ENCODE measurements around the gene EHD1. TPM values are rescaled to one million over a fixed set of nuclear protein-coding genes. Genes with fewer than 3 reads are reported as not detected.

EHD1 gene
- total RNA-seq, 5 donors from 2014 or later (not counting 1 experiment from before 2014, with no cell fraction given): 126 to 286 (median 269) TPM

Other genes starting within 250 kb of the EHD1 start
- gene NRXN2, start 155.4 kb downstream of the EHD1 start, total RNA-seq: under 1 TPM in 3 of 5 donors, not detected in 2; 0.43 to 0.70 (median 0.47) TPM
- 100 to 1,000 TPM; 574 to 767 (median 656) TPM for gene RASGRP2, start 134.5 kb downstream of the EHD1 start, total RNA-seq
- gene PYGM, start 118.6 kb downstream of the EHD1 start, total RNA-seq: 10 to 100 TPM in 1 of 5 donors, 1 to 10 TPM in 4; 7.4 to 34.7 (median 8.5) TPM
- 1,000 to 10,000 TPM in 2 of 5 donors, 100 to 1,000 TPM in 3; 670 to 1,510 (median 732) TPM for gene SF1, start 100.1 kb downstream of the EHD1 start, total RNA-seq
- gene MAP4K2, start 75.4 kb downstream of the EHD1 start, total RNA-seq: 100 to 1,000 TPM in 3 of 5 donors, 10 to 100 TPM in 2; 80.9 to 131 (median 102) TPM
- gene MEN1, start 68.1 kb downstream of the EHD1 start, total RNA-seq: 10 to 100 TPM; 31.7 to 62.0 (median 49.6) TPM
- 10 to 100 TPM in 1 of 5 donors, 1 to 10 TPM in 4; 7.4 to 10.5 (median 9.1) TPM for gene CDC42BPG, start 34.0 kb downstream of the EHD1 start, total RNA-seq
- 100 to 1,000 TPM in 1 of 5 donors, 10 to 100 TPM in 4; 50.9 to 165 (median 55.4) TPM for gene ATG2A, start 38.6 kb upstream of the EHD1 start, total RNA-seq
- 10 to 100 TPM; 15.3 to 25.4 (median 17.2) TPM for gene PPP2R5B, start 46.1 kb upstream of the EHD1 start, total RNA-seq
- gene GPHA2, start 57.3 kb upstream of the EHD1 start, total RNA-seq: under 1 TPM in 1 of 5 donors, not detected in 4; 0.90 TPM
- 1 to 10 TPM in 1 of 5 donors, under 1 TPM in 3, not detected in 1; 0.44 to 1.8 (median 0.82) TPM for gene MAJIN, start 93.5 kb upstream of the EHD1 start, total RNA-seq
- under 1 TPM in 2 of 5 donors, not detected in 3; 0.09 to 0.26 TPM for gene BATF2, start 118.3 kb upstream of the EHD1 start, total RNA-seq
- gene ARL2, start 135.5 kb upstream of the EHD1 start, total RNA-seq: 10 to 100 TPM; 19.7 to 44.3 (median 39.5) TPM
- 10 to 100 TPM; 19.6 to 28.6 (median 25.4) TPM for gene SNX15, start 148.8 kb upstream of the EHD1 start, total RNA-seq
- 10 to 100 TPM in 3 of 5 donors, 1 to 10 TPM in 2; 3.1 to 16.9 (median 14.5) TPM for gene SAC3D1, start 162.6 kb upstream of the EHD1 start, total RNA-seq
- gene NAALADL1, start 179.9 kb upstream of the EHD1 start, total RNA-seq: 10 to 100 TPM; 10.2 to 30.1 (median 26.1) TPM
- 1 to 10 TPM; 1.2 to 4.2 (median 1.7) TPM for gene CDCA5, start 205.4 kb upstream of the EHD1 start, total RNA-seq
- 10 to 100 TPM; 36.5 to 51.8 (median 43.7) TPM for gene ZFPL1, start 205.6 kb upstream of the EHD1 start, total RNA-seq
- 100 to 1,000 TPM; 210 to 303 (median 263) TPM for gene VPS51, start 217.6 kb upstream of the EHD1 start, total RNA-seq
- gene TM7SF2, start 233.3 kb upstream of the EHD1 start, total RNA-seq: 10 to 100 TPM; 23.7 to 34.2 (median 28.6) TPM
- 10 to 100 TPM in 3 of 5 donors, 1 to 10 TPM in 2; 7.0 to 20.4 (median 18.1) TPM for gene ZNHIT2, start 239.1 kb upstream of the EHD1 start, total RNA-seq
- gene FAU, start 243.5 kb upstream of the EHD1 start, total RNA-seq: 1,000 to 10,000 TPM; 1,477 to 1,924 (median 1,724) TPM
- gene MRPL49, start 243.7 kb upstream of the EHD1 start, total RNA-seq: 10 to 100 TPM; 48.3 to 58.8 (median 55.1) TPM

Measured in T-cell (primary cell).